ENCODE results near the gene MYH16.
"Not testable (repeated sequence)": the region's sequence is repeated elsewhere in the genome, so short reads cannot be mapped to it uniquely, and the experiment has no call there.

The MYH16 gene

GRCh38 chr7:99330314-99330961, 57.8 kb downstream of the MYH16 start:
- peak; percentile 59 for DNase-seq (ENCODE audit: low read depth)
- H3K4me3 ChIP-seq (ENCODE audit: low read depth, low read length): not testable (repeated sequence)

GRCh38 chr7:99331002-99331401, 58.4 kb downstream of the MYH16 start:
- no peak for DNase-seq (ENCODE audit: low read depth)
- H3K4me3 ChIP-seq (ENCODE audit: low read depth, low read length): no peak overlapping the region

GRCh38 chr7:99339595-99339994, 67.0 kb downstream of the MYH16 start:
- no peak for DNase-seq (ENCODE audit: low read depth)
- H3K4me3 ChIP-seq (ENCODE audit: low read depth, low read length): no peak overlapping the region

GRCh38 chr7:99340659-99341058, 68.0 kb downstream of the MYH16 start:
- no peak for DNase-seq (ENCODE audit: low read depth)
- no peak overlapping the region for H3K4me3 ChIP-seq (ENCODE audit: low read depth, low read length)

- no peak for DNase-seq (ENCODE audit: low read depth)
- no peak overlapping the region for H3K4me3 ChIP-seq (ENCODE audit: low read depth, low read length)
These were observed 71.5 kb downstream of the MYH16 start for GRCh38 chr7:99344061-99344647.

- not testable (repeated sequence) for H3K4me3 ChIP-seq (ENCODE audit: low read depth, low read length); DNase-seq (ENCODE audit: low read depth)
These were observed 78.0 kb downstream of the MYH16 start for GRCh38 chr7:99350641-99351040.

GRCh38 chr7:99352247-99352646, 79.6 kb downstream of the MYH16 start:
- no peak for DNase-seq (ENCODE audit: low read depth)
- no peak overlapping the region for H3K4me3 ChIP-seq (ENCODE audit: low read depth, low read length)

GRCh38 chr7:99355098-99355497, 82.5 kb downstream of the MYH16 start:
- H3K4me3 ChIP-seq (ENCODE audit: low read depth, low read length): no peak overlapping the region
- DNase-seq (ENCODE audit: low read depth): no peak

GRCh38 chr7:99357701-99358490, 85.3 kb downstream of the MYH16 start:
- no peak for DNase-seq (ENCODE audit: low read depth)
- H3K4me3 ChIP-seq (ENCODE audit: low read depth, low read length): no peak overlapping the region

GRCh38 chr7:99358521-99358920, 85.9 kb downstream of the MYH16 start:
- DNase-seq (ENCODE audit: low read depth); H3K4me3 ChIP-seq (ENCODE audit: low read depth, low read length): not testable (repeated sequence)

- no peak overlapping the region for H3K4me3 ChIP-seq (ENCODE audit: low read depth, low read length)
- DNase-seq (ENCODE audit: low read depth): no peak
These were observed 87.0 kb downstream of the MYH16 start for GRCh38 chr7:99359465-99360154.
